Neural cell (in vitro differentiated cells): ENCODE measurements around the gene ACTN4. TPM values are rescaled to one million over a fixed set of nuclear protein-coding genes. Genes with fewer than 3 reads are reported as not detected.

Experiments used
- H2AFZ ChIP-seq: fragments of 200-600, 300-800 bp; sonication (generic), shearing (Covaris generic); 2 replicates; pipeline ENCODE4 v1.6.0; 2014; ENCODE audit warnings: low read depth, mild to moderate bottlenecking, antibody characterized with exemption, low read length, moderate library complexity
- H3F3A ChIP-seq: fragments of 200-600 bp; shearing (Covaris generic); 2 replicates; pipeline ENCODE4 v1.6.1; 2016; ENCODE audit warnings: mild to moderate bottlenecking, moderate library complexity, mixed read lengths, antibody characterized with exemption, low read length; ENCODE audit not compliant: insufficient read depth, poor library complexity, severe bottlenecking
- H3K27ac ChIP-seq: fragments of 200-600, 300-800 bp; sonication (generic), shearing (Covaris generic); 2 replicates; pipeline ENCODE4 v1.5.1; 2014; ENCODE audit warnings: mild to moderate bottlenecking, low read length, moderate library complexity
- H3K27me3 ChIP-seq: fragments of 300-800, 200-600 bp; sonication (generic), shearing (Covaris generic); 2 replicates; pipeline ENCODE4 v1.6.0; 2014; ENCODE audit warnings: mild to moderate bottlenecking, low read depth, low read length, moderate library complexity; ENCODE audit not compliant: insufficient read depth
- H3K36me3 ChIP-seq: fragments of 300-800, 200-600 bp; sonication (generic), shearing (Covaris generic); 2 replicates; pipeline ENCODE4 v1.5.1; 2014; ENCODE audit warnings: mild to moderate bottlenecking, antibody characterized with exemption, low read length, moderate library complexity; ENCODE audit not compliant: insufficient read depth
- H3K4me2 ChIP-seq: fragments of 300-800, 200-600 bp; sonication (generic), shearing (Covaris generic); 2 replicates; pipeline ENCODE4 v1.6.0; 2014; ENCODE audit warnings: mild to moderate bottlenecking, low read length
- H3K4me3 ChIP-seq: fragments of 300-800, 200-600 bp; sonication (generic), shearing (Covaris generic); 2 replicates; pipeline ENCODE4 v1.5.1; 2014; ENCODE audit warnings: mild to moderate bottlenecking, low read length, moderate library complexity
- H3K79me2 ChIP-seq: fragments of 200-600 bp; shearing (Covaris generic); replicated peaks from 2 replicates; pipeline ENCODE4 v1.6.0; 2014; ENCODE audit warnings: mild to moderate bottlenecking, low read length, moderate library complexity; ENCODE audit not compliant: insufficient read depth
- H3K9ac ChIP-seq: fragments of 300-800, 200-600 bp; sonication (generic), shearing (Covaris generic); 2 replicates; pipeline ENCODE4 v1.6.1; 2016; ENCODE audit warnings: mild to moderate bottlenecking, low read length, mixed read lengths
- H3K9me2 ChIP-seq: fragments of 200-600 bp; shearing (Covaris generic); 2 replicates; pipeline ENCODE4 v1.6.1; 2016; ENCODE audit warnings: mild to moderate bottlenecking, low read length, mixed read lengths; ENCODE audit not compliant: insufficient read depth
- H3K9me3 ChIP-seq: fragments of 200-600, 300-800 bp; sonication (generic), shearing (Covaris generic); 2 replicates; pipeline ENCODE4 v1.6.1; 2016; ENCODE audit warnings: mild to moderate bottlenecking, mixed run types, low read length, moderate library complexity, mixed read lengths
- H4K20me1 ChIP-seq: fragments of 200-600 bp; shearing (Covaris generic); 2 replicates; pipeline ENCODE4 v1.6.1; 2016; ENCODE audit warnings: mild to moderate bottlenecking, mixed run types; ENCODE audit not compliant: insufficient read depth
- EP300 ChIP-seq: fragments of 450-650 bp; conservative IDR thresholded peaks from 2 replicates; pipeline ENCODE4 v1.6.1; 2014; ENCODE audit warnings: antibody characterized with exemption, mild to moderate bottlenecking, moderate library complexity; ENCODE audit not compliant: poor library complexity, severe bottlenecking
- EZH2 ChIP-seq: fragments of 200-600, 300-800 bp; shearing (Covaris generic), sonication (generic); IDR thresholded peaks from 2 replicates; pipeline ENCODE4 v1.6.1; 2014; ENCODE audit warnings: antibody characterized with exemption, low read length, borderline replicate concordance, mild to moderate bottlenecking; ENCODE audit not compliant: insufficient read depth, poor library complexity, severe bottlenecking
- MXI1 ChIP-seq: fragments of 450-650 bp; conservative IDR thresholded peaks from 2 replicates; pipeline ENCODE4 v1.6.1; 2014; ENCODE audit warnings: antibody characterized with exemption, mild to moderate bottlenecking; ENCODE audit not compliant: poor library complexity, severe bottlenecking
- POLR2AphosphoS5 ChIP-seq: IDR thresholded peaks from 2 replicates; pipeline ENCODE4 v1.6.1; 2012
- RAD21 ChIP-seq: fragments of 450-650 bp; conservative IDR thresholded peaks from 2 replicates; pipeline ENCODE4 v1.6.1; 2014; ENCODE audit warnings: antibody characterized with exemption, mild to moderate bottlenecking, moderate library complexity
- SMC3 ChIP-seq: fragments of 450-650 bp; conservative IDR thresholded peaks from 2 replicates; pipeline ENCODE4 v1.6.1; 2014; ENCODE audit warnings: antibody characterized with exemption, mild to moderate bottlenecking, moderate library complexity; ENCODE audit not compliant: poor library complexity
- TAF1 ChIP-seq: IDR thresholded peaks from 2 replicates; pipeline ENCODE4 v1.6.1; 2012; ENCODE audit warnings: low read depth
- polyA plus RNA-seq: library from polyadenylated mRNA; depleted of rRNA; stranded (reverse); fragments of >200 nt; gene quantifications from 2 replicates; pipeline ENCODE4 v1.2.3, GENCODE V29; 2014
- TF ChIP-seq, protein P1 (sequence below): IDR thresholded peaks from 2 replicates; pipeline ENCODE4 v1.6.1; 2012; ENCODE audit warnings: borderline replicate concordance
- TF ChIP-seq, protein P2 (sequence below): fragments of 450-650 bp; IDR thresholded peaks from 2 replicates; pipeline ENCODE4 v1.5.1; 2014; ENCODE audit warnings: antibody characterized with exemption, mild to moderate bottlenecking, moderate library complexity; ENCODE audit not compliant: poor library complexity, severe bottlenecking

Gene ACTN4
- polyA plus RNA-seq, 1 donor from 2014 or later: 54.0 TPM

DNA sequence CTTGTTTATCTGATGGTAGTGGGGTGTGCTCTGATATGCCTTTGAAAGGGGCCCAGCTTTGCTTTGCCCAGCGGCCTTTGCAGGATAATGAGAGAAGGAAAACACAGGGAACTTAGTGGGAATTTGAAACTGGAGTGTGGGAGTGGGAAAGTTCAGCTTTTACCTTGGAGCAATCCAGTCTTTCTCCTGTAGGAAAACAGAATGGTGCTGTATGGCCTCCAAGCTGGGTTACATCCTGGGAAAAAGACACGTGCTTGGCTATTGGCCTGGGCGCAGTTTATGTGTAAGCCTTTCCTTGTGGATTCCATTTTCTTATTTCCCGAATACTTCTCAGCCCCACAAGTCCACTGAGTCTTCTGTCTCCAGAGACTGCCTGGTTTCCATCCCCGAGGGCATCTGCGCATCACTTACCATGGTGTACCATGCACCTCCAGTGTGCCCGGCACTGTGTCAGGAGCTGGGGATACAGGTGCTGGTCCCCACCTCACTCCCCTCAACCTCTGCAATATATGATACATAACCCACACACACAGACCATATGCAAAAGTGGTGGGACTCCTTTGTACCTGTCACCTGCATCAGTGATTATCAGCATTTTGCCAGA is 31.5 kb downstream of the ACTN4 start:
- no peak overlapping the region for H3K4me2 ChIP-seq
- H3K9me3 ChIP-seq: no peaks in the 10 kb centered on the region
- peaks cover 21% of the 10 kb centered on the region for H3K79me2 ChIP-seq
- no peak overlapping the region for H3K9ac ChIP-seq
- H4K20me1 ChIP-seq: no peaks in the 10 kb centered on the region
- H3K4me3 ChIP-seq: no peak overlapping the region
- no peak overlapping the region for H2AFZ ChIP-seq
- no peaks in the 10 kb centered on the region for H3K36me3 ChIP-seq
- H3K9me2 ChIP-seq: no peaks in the 10 kb centered on the region
- H3K27me3 ChIP-seq: no peaks in the 10 kb centered on the region
- H3K27ac ChIP-seq: no peak overlapping the region
- H3F3A ChIP-seq: no peaks in the 10 kb centered on the region
- TF ChIP-seq EP300: no peak
- TF ChIP-seq EZH2: no peak
- TF ChIP-seq, protein P1, sequence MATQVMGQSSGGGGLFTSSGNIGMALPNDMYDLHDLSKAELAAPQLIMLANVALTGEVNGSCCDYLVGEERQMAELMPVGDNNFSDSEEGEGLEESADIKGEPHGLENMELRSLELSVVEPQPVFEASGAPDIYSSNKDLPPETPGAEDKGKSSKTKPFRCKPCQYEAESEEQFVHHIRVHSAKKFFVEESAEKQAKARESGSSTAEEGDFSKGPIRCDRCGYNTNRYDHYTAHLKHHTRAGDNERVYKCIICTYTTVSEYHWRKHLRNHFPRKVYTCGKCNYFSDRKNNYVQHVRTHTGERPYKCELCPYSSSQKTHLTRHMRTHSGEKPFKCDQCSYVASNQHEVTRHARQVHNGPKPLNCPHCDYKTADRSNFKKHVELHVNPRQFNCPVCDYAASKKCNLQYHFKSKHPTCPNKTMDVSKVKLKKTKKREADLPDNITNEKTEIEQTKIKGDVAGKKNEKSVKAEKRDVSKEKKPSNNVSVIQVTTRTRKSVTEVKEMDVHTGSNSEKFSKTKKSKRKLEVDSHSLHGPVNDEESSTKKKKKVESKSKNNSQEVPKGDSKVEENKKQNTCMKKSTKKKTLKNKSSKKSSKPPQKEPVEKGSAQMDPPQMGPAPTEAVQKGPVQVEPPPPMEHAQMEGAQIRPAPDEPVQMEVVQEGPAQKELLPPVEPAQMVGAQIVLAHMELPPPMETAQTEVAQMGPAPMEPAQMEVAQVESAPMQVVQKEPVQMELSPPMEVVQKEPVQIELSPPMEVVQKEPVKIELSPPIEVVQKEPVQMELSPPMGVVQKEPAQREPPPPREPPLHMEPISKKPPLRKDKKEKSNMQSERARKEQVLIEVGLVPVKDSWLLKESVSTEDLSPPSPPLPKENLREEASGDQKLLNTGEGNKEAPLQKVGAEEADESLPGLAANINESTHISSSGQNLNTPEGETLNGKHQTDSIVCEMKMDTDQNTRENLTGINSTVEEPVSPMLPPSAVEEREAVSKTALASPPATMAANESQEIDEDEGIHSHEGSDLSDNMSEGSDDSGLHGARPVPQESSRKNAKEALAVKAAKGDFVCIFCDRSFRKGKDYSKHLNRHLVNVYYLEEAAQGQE: no peak
- no peak for TF ChIP-seq TAF1
- no peak for TF ChIP-seq SMC3
- TF ChIP-seq RAD21: no peak
- no peak for TF ChIP-seq MXI1
- TF ChIP-seq, protein P2, sequence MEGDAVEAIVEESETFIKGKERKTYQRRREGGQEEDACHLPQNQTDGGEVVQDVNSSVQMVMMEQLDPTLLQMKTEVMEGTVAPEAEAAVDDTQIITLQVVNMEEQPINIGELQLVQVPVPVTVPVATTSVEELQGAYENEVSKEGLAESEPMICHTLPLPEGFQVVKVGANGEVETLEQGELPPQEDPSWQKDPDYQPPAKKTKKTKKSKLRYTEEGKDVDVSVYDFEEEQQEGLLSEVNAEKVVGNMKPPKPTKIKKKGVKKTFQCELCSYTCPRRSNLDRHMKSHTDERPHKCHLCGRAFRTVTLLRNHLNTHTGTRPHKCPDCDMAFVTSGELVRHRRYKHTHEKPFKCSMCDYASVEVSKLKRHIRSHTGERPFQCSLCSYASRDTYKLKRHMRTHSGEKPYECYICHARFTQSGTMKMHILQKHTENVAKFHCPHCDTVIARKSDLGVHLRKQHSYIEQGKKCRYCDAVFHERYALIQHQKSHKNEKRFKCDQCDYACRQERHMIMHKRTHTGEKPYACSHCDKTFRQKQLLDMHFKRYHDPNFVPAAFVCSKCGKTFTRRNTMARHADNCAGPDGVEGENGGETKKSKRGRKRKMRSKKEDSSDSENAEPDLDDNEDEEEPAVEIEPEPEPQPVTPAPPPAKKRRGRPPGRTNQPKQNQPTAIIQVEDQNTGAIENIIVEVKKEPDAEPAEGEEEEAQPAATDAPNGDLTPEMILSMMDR: no peak
- no peak for TF ChIP-seq POLR2AphosphoS5

DNA sequence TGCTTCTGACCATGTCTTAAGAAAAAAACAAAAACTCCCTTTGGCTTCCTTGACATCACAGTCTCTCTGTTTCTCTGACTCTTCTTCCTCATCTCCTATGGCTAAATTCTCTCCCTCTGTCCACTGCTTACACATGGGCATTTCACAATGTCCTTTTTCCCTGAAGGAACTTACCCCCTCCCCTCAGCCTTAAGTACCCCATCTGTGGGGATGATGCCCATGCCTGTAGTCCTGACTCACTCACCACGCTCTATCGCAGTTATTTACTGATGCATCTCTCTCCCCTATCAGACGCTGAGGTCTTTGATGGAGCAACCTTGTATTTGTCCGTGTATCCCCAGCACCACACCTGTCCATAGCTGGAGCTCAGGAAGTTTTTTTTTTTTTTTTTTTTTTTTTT is 32.4 kb downstream of the ACTN4 start:
- Histone ChIP-seq H3K4me2 (no peak overlapping the region), H3K36me3 (no peaks in the 10 kb centered on the region), H3K27me3 (no peaks in the 10 kb centered on the region), H3K9me2 (no peaks in the 10 kb centered on the region), H3K9me3 (no peaks in the 10 kb centered on the region), H3F3A (no peaks in the 10 kb centered on the region), H3K79me2 (peaks cover 13% of the 10 kb centered on the region), H3K27ac (no peak overlapping the region), H2AFZ (no peak overlapping the region), H4K20me1 (no peaks in the 10 kb centered on the region), H3K4me3 (no peak overlapping the region), H3K9ac (no peak overlapping the region)
- TF ChIP-seq POLR2AphosphoS5: no peak
